GM21723 (cell line): Measurements from ENCODE around the gene KCNH2.
"Not testable (repeated sequence)": the region's sequence is repeated elsewhere in the genome, so short reads cannot be mapped to it uniquely, and the experiment has no call there.

Experiments
- ATAC-seq: cut with Tn5 transposase; IDR thresholded peaks from one replicate; pipeline ENCODE4 v1.9.1; 2021; ENCODE audit warnings: mild to moderate bottlenecking, moderate library complexity; ENCODE audit not compliant: unreplicated experiment

The KCNH2 gene

DNA sequence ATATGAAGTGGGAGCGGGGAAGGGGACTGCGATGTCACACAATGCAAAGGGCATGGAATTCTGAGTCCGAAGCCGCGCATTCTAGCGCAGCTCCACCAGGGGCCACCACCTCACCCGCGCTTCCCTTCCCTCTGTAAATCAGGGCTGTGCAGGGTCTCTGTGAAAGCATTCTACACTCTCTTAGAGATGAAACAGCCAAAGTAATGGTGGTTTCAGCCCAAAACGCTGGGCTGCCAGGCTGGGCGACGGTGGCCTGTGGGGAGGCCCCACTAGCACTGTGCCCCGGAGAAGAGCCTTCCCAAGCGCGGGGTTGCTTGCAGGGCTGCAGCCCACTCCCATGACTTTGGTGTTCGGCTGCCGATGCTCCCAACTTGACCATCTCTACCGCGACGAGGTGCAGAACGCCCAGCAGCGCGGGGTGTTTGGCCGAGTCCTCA is 34.8 kb upstream of the KCNH2 start:
- ATAC-seq, result no peak

DNA sequence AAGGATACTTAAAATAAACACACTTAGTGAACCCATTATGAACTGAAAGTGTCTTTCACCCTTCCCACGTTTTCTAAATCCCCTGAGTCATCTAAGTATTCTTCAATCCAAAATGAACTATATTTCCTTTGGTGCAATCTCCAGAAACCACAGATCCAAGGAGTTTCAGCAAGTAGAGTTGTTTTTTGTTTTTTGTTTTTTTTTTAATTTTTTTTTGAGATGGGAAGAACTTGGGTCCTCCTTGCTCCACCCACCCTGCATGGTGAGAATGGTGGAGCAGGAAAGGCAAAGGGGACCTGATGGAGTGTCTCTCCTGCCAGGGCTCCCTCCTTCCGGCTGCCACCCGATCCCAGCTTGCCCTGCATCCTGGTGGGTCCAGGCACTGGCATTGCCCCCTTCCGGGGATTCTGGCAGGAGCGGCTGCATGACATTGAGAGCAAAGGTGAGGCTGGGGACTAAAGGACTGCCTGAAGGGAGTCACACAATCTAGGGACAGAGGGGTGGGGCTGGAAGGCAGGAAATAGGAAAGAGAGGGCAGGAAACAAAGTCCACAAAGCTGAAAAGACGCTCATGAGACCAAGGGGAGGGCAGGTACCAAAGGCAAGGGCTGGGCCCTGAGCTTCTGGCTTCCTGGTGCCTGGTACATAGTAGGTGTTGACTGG is 34.0 kb upstream of the KCNH2 start:
- no peak for ATAC-seq

GRCh38 chr7:151011616-151012015 is 33.5 kb upstream of the KCNH2 start:
- ATAC-seq, result not testable (repeated sequence)

GRCh38 chr7:151011097-151011409 is 32.9 kb upstream of the KCNH2 start:
- no peak for ATAC-seq

DNA sequence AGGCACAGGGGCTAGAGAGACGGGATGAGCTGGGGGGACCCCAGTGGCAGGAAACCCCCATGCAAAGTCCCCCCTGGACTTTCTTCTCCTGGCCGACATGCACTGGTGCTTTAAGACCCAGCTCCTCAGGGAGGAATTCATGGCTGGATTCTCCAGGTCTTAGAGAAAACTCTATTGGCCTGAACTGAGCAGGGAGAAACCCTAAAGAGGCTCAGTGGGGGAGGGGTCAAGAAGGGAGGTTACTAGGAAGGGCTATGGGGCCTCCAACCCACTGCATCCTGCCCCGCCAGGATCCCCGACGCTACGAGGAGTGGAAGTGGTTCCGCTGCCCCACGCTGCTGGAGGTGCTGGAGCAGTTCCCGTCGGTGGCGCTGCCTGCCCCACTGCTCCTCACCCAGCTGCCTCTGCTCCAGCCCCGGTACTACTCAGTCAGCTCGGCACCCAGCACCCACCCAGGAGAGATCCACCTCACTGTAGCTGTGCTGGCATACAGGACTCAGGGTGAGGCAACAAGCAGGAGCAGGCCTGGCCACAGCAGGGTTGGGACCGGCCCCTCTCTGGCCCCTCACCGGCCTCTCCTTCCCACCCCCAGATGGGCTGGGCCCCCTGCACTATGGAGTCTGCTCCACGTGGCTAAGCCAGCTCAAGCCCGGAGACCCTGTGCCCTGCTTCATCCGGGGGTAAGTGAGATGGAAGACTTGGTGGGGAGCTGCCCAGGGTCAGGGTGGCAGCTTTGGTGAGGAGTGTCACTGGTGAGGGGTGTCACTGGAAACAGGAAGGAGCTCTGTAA is 32.4 kb upstream of the KCNH2 start:
- ATAC-seq, result no peak

DNA sequence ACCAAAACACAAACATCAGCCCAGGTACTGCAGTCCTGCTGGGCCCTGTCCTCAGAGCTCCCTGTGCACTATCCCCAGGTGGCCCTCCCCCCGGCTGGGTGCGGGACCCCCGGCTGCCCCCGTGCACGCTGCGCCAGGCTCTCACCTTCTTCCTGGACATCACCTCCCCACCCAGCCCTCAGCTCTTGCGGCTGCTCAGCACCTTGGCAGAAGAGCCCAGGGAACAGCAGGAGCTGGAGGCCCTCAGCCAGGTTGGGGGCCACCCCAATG is 31.9 kb upstream of the KCNH2 start:
- no peak for ATAC-seq

- no peak for ATAC-seq
Measured at GRCh38 chr7:151009327-151010036, 31.4 kb upstream of the KCNH2 start.

- peak; percentile 91 for ATAC-seq
Measured at GRCh38 chr7:151008511-151009323, 30.6 kb upstream of the KCNH2 start.

DNA sequence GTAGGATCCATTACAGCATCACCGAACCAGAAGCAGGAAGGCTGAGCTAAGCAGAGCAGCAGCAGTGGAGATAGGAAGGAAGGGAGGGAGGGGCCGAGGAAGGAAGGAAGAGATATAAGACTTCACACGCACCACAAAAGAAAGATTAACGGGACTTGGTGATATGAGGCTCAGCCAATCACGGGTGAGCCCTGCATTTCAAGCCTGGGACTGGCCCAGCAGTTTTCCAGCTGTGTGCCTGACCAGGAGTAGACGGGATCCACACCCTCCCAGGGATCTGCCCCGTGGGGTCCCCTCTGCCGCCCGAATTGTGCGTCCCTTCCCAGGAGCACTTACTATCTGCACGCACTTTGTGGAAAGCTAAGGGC is 30.0 kb upstream of the KCNH2 start:
- ATAC-seq, result no peak

GRCh38 chr7:151007469-151007898 is 29.4 kb upstream of the KCNH2 start:
- no peak for ATAC-seq

DNA sequence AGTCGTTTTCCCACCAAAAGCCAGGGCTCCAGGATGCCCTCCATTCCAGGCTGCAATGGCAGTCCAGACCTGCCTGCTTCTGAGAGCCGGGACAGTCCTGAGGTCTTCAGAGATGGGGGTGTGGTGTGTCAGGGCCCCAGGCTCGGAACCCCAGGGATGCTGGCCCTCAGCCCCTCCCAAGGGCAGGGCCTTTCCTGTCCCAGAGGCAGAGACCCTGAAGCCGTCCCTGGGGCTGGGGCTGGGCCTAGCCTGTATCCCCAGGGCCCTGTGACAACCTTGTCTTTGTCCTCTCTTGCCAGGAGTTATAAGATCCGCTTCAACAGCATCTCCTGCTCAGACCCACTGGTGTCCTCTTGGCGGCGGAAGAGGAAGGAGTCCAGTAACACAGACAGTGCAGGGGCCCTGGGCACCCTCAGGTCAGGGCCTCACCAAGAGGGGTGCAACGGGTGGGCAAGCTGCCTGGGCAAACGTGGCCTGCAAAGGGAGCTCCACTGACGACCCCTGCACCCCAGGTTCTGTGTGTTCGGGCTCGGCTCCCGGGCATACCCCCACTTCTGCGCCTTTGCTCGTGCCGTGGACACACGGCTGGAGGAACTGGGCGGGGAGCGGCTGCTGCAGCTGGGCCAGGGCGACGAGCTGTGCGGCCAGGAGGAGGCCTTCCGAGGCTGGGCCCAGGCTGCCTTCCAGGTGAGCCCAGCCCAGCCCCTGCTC is 28.6 kb upstream of the KCNH2 start:
- no peak for ATAC-seq

- ATAC-seq, result no peak
Measured at GRCh38 chr7:151005566-151005965, 27.4 kb upstream of the KCNH2 start.

DNA sequence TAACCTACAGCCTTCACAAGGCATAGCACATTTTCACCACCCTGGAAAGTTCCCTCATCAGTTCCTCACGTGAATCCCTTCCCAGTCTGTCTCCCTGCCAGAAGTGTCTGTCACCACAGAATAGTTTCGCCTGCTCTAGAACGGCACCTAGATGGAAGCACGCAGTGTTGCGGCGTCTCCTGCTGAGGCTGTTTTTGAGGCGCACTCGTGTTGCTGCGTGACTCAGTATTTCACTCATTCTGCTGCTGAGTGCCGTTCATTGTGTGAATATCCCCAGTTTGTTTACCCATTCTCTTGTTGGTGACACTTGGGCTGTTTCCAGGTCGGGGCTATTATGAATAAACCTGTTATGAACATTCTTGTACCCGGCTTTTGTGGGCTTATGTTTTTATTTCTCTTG is 25.5 kb upstream of the KCNH2 start:
- no peak for ATAC-seq

GRCh38 chr7:151001546-151001945 is 23.4 kb upstream of the KCNH2 start:
- ATAC-seq, result no peak

GRCh38 chr7:151000897-151001495 is 22.9 kb upstream of the KCNH2 start:
- no peak for ATAC-seq

DNA sequence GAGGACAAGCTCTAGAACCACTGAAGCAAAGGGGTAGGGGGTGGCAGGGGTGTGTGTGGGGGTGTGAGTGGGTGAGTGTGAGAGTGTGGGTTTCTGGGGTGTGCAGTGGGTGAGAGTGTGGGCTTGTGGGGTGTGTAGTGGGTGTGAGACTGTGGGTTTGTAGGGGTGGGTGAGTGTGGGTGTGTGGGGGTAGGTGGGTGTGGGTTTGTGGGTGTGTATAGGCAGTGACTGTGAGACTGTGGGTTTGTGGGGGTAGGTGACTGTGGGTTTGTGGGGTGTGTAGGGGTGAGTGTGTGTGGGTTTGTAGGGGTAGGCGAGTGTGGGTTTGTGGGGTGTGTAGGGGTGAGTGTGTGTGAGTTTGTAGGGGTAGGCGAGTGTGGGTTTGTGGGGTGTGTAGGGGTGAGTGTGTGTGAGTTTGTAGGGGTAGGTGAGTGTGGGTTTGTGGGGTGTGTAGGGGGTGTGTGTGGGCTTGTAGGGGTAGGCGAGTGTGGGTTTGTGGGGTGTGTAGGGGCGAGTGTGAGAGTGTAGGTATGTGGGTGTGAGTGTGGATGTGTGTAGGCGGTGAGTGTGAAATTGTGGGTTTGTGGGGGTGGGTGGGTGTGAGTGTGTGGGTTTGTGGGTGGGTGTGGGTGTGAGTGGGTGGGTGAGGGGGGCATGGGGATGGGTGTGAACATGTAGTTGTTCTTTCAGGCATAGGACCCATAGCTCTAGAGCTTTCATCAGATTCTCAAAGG is 21.5 kb upstream of the KCNH2 start:
- no peak for ATAC-seq

GRCh38 chr7:150999001-150999400 is 20.9 kb upstream of the KCNH2 start:
- ATAC-seq, result no peak

DNA sequence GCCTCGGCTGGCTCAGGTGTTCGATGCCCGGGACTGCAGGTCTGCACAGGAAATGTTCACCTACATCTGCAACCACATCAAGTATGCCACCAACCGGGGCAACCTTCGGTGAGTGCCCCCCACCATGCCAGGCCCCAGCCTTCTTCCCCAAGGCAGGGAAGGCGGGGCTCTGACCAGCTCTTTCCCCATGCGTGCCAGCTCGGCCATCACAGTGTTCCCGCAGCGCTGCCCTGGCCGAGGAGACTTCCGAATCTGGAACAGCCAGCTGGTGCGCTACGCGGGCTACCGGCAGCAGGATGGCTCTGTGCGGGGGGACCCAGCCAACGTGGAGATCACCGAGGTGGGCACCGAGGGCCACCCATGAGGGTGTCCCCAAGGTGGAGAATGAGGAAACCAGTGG is 20.2 kb upstream of the KCNH2 start:
- no peak for ATAC-seq

- ATAC-seq, result no peak
Measured at GRCh38 chr7:150997817-150998216, 19.7 kb upstream of the KCNH2 start.

DNA sequence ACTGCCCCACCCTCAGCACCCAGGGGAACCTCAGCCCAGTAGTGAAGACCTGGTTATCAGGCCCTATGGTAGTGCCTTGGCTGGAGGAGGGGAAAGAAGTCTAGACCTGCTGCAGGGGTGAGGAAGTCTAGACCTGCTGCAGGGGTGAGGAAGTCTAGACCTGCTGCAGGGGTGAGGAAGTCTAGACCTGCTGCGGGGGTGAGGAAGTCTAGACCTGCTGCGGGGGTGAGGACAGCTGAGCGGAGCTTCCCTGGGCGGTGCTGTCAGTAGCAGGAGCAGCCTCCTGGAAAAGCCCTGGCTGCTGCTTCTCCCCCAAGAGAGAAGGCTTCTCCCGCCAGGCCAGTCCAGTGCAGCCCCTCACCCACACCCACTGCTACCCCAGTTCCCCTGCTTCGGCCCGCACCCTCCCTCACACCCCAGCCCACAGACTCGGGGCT is 19.0 kb upstream of the KCNH2 start:
- no peak for ATAC-seq
